Measurements from ENCODE around the gene EQTN.

EQTN gene

GRCh38 chr9:27333241-27334052, 36.5 kb upstream of the EQTN start:
- DNase-seq (ENCODE audit: low read depth) = peak; percentile 39
- no peak overlapping the region for H3K4me3 ChIP-seq (ENCODE audit: control insufficient read depth, low read depth, low read length)
- peak; percentile 74 for TF ChIP-seq CTCF (IDR thresholded peaks at IDR 0.05; ENCODE audit: control insufficient read depth, insufficient read depth, low read depth, low read length, missing control alignments)

GRCh38 chr9:27331393-27331792, 34.4 kb upstream of the EQTN start:
- no peak for DNase-seq (ENCODE audit: low read depth)
- H3K4me3 ChIP-seq (ENCODE audit: control insufficient read depth, low read depth, low read length) = no peak overlapping the region
- no peak for TF ChIP-seq CTCF (IDR thresholded peaks at IDR 0.05; ENCODE audit: control insufficient read depth, insufficient read depth, low read depth, low read length, missing control alignments)

GRCh38 chr9:27329291-27329690, 32.3 kb upstream of the EQTN start:
- TF ChIP-seq CTCF (IDR thresholded peaks at IDR 0.05; ENCODE audit: control insufficient read depth, insufficient read depth, low read depth, low read length, missing control alignments) = no peak
- DNase-seq (ENCODE audit: low read depth) = no peak
- H3K4me3 ChIP-seq (ENCODE audit: control insufficient read depth, low read depth, low read length) = no peak overlapping the region

GRCh38 chr9:27328483-27328882, 31.5 kb upstream of the EQTN start:
- DNase-seq (ENCODE audit: low read depth) = no peak
- H3K4me3 ChIP-seq (ENCODE audit: control insufficient read depth, low read depth, low read length) = no peak overlapping the region
- no peak for TF ChIP-seq CTCF (IDR thresholded peaks at IDR 0.05; ENCODE audit: control insufficient read depth, insufficient read depth, low read depth, low read length, missing control alignments)

GRCh38 chr9:27311184-27311583, 14.2 kb upstream of the EQTN start:
- TF ChIP-seq CTCF (IDR thresholded peaks at IDR 0.05; ENCODE audit: control insufficient read depth, insufficient read depth, low read depth, low read length, missing control alignments) = no peak
- H3K4me3 ChIP-seq (ENCODE audit: control insufficient read depth, low read depth, low read length) = no peak overlapping the region
- no peak for DNase-seq (ENCODE audit: low read depth)

- DNase-seq (ENCODE audit: low read depth) = no peak
- H3K4me3 ChIP-seq (ENCODE audit: control insufficient read depth, low read depth, low read length) = no peak overlapping the region
- TF ChIP-seq CTCF (IDR thresholded peaks at IDR 0.05; ENCODE audit: control insufficient read depth, insufficient read depth, low read depth, low read length, missing control alignments) = no peak
These were observed 13.6 kb upstream of the EQTN start for GRCh38 chr9:27310582-27310981.
